C4-2B (cell line): Measurements from ENCODE around the gene LMCD1.

ENCODE experiments used
- CTCF ChIP-seq: fragments of 450-650 bp; conservative IDR thresholded peaks from 2 replicates; pipeline ENCODE4 v1.5.1; 2017; ENCODE audit warnings: mild to moderate bottlenecking
- ZFX ChIP-seq: fragments of 450-650 bp; IDR thresholded peaks from 2 replicates; pipeline ENCODE4 v1.6.1; 2017

GRCh38 chr3:8532251-8532871, 30.7 kb downstream of the LMCD1 start:
- TF ChIP-seq CTCF (no peak), ZFX (no peak)
